SK-N-SH (cell line): ENCODE data around the gene DTNA. TPM values are rescaled to one million over a fixed set of nuclear protein-coding genes. Genes with fewer than 3 reads are reported as not detected.

Experiments
- CTCF ChIA-PET: fragments of 300-600, 350-600 bp; formaldehyde crosslinking; extraction: SDS; loops from one replicate; lab custom pipeline; 2021; lab: Yijun Ruan, JAX
- POLR2A ChIA-PET: fragments of 350-600 bp; sonication (Branson Sonifier 250); formaldehyde crosslinking; extraction: SDS; loops from one replicate; lab custom pipeline; 2020; ENCODE audit warnings: antibody characterized with exemption, inconsistent platforms; lab: Yijun Ruan, JAX
- DNase-seq: peaks from one replicate; pipeline ENCODE4 v3.0.0; 2012
- H2AFZ ChIP-seq: fragments of 200-600 bp; sonication (generic); 2 replicates; pipeline ENCODE4 v1.8.1; 2016; ENCODE audit warnings: antibody characterized with exemption, mild to moderate bottlenecking, low read depth
- H3F3A ChIP-seq: fragments of 200-600 bp; sonication (generic); replicated peaks from 2 replicates; pipeline ENCODE3; 2016; ENCODE audit warnings: antibody characterized with exemption, mild to moderate bottlenecking; ENCODE audit not compliant: insufficient read depth
- H3K27ac ChIP-seq, 2 experiments: fragments of 200-500 bp in 1 of 2; fragments of 200-600 bp in 1 of 2; sonication (Bioruptor generic) in 1 of 2; sonication (generic), shearing (Covaris generic) in 1 of 2; 2 replicates each; pipeline versions ENCODE4 v1.5.1 to v1.6.1; 2014 to 2016; ENCODE audit warnings: low read depth in 2 of 2, inconsistent platforms in 1 of 2, low read length in 1 of 2, mild to moderate bottlenecking in 1 of 2, mixed read lengths in 1 of 2
- H3K27me3 ChIP-seq: fragments of 200-600 bp; sonication (generic), shearing (Covaris generic); 2 replicates; pipeline ENCODE4 v1.6.1; 2016; ENCODE audit warnings: mixed run types; ENCODE audit not compliant: insufficient read depth
- H3K36me3 ChIP-seq, 2 experiments: fragments of 200-500 bp in 1 of 2; fragments of 200-600 bp in 1 of 2; sonication (Bioruptor generic) in 1 of 2; sonication (generic) in 1 of 2; replicated peaks in 1 of 2; 2 replicates each; pipeline versions ENCODE3 to v1.5.1; 2014 to 2016; ENCODE audit warnings: low read length in 1 of 2, mild to moderate bottlenecking in 1 of 2; ENCODE audit not compliant: insufficient read depth in 2 of 2, control insufficient read depth in 1 of 2
- H3K4me1 ChIP-seq, 2 experiments: fragments of 200-500 bp in 1 of 2; fragments of 200-600 bp in 1 of 2; sonication (Bioruptor generic) in 1 of 2; sonication (generic), shearing (Covaris generic) in 1 of 2; 2 replicates each; pipeline versions ENCODE4 v1.5.1 to v1.6.1; 2014 to 2016; ENCODE audit warnings: low read depth in 1 of 2, low read length in 1 of 2, mixed run types in 1 of 2; ENCODE audit not compliant: insufficient read depth in 2 of 2, control insufficient read depth in 1 of 2
- H3K4me2 ChIP-seq: fragments of 200-600 bp; sonication (generic), shearing (Covaris generic); 2 replicates; pipeline ENCODE4 v1.6.1; 2017; ENCODE audit warnings: mixed run types
- H3K4me3 ChIP-seq, 2 experiments: fragments of 200-500 bp in 1 of 2; fragments of 200-600 bp in 1 of 2; sonication (Bioruptor generic) in 1 of 2; sonication (generic), shearing (Covaris generic) in 1 of 2; 2 replicates each; pipeline versions ENCODE4 v1.5.1 to v1.8.1; 2014 to 2016; ENCODE audit warnings: low read depth in 2 of 2, inconsistent platforms in 1 of 2, low read length in 1 of 2, mild to moderate bottlenecking in 1 of 2, mixed read lengths in 1 of 2, moderate library complexity in 1 of 2
- H3K79me2 ChIP-seq: fragments of 200-600 bp; sonication (generic); 2 replicates; pipeline ENCODE4 v1.8.1; 2017; ENCODE audit warnings: mild to moderate bottlenecking; ENCODE audit not compliant: insufficient read depth
- H3K9ac ChIP-seq: fragments of 200-600 bp; sonication (generic); 2 replicates; pipeline ENCODE4 v1.6.1; 2017; ENCODE audit warnings: mixed run types
- H3K9me2 ChIP-seq: fragments of 200-600 bp; sonication (generic); 2 replicates; pipeline ENCODE4 v1.6.1; 2017; ENCODE audit warnings: mixed run types
- H3K9me3 ChIP-seq: fragments of 200-600 bp; sonication (generic); 2 replicates; pipeline ENCODE4 v1.6.1; 2017; ENCODE audit warnings: mixed run types, mild to moderate bottlenecking, moderate library complexity
- H4K20me1 ChIP-seq: fragments of 200-600 bp; sonication (generic); 2 replicates; pipeline ENCODE4 v1.6.1; 2017; ENCODE audit warnings: mild to moderate bottlenecking, mixed run types; ENCODE audit not compliant: insufficient read depth
- EP300 ChIP-seq, 2 experiments: IDR thresholded peaks; 2 replicates each; pipeline versions ENCODE4 v1.4.0 to v1.6.1; 2012; ENCODE audit warnings: borderline replicate concordance in 1 of 2, low read depth in 1 of 2, low read length in 1 of 2
- FOSL2 ChIP-seq: IDR thresholded peaks from 2 replicates; pipeline ENCODE4 v1.4.0; 2012; ENCODE audit warnings: low read depth, mild to moderate bottlenecking, moderate library complexity, borderline replicate concordance
- FOXM1 ChIP-seq: IDR thresholded peaks from 2 replicates; pipeline ENCODE4 v1.4.0; 2012; ENCODE audit warnings: low read depth, mild to moderate bottlenecking
- IRF3 ChIP-seq: fragments of 150-350 bp; IDR thresholded peaks from 2 replicates; pipeline ENCODE4 v1.6.1; 2016; ENCODE audit warnings: mild to moderate bottlenecking, low read depth, low read length
- JUND ChIP-seq: IDR thresholded peaks from 2 replicates; pipeline ENCODE4 v1.4.0; 2012
- MXI1 ChIP-seq: IDR thresholded peaks from 2 replicates; pipeline ENCODE4 v1.6.1; 2012; ENCODE audit warnings: mild to moderate bottlenecking, low read depth, low read length, improper control_type of control experiment
- NFIC ChIP-seq: IDR thresholded peaks from 2 replicates; pipeline ENCODE4 v1.4.0; 2012; ENCODE audit warnings: borderline replicate concordance
- PBX3 ChIP-seq: IDR thresholded peaks from 2 replicates; pipeline ENCODE4; 2012
- RAD21 ChIP-seq: IDR thresholded peaks from 2 replicates; pipeline ENCODE4 v1.6.1; 2012; ENCODE audit warnings: mild to moderate bottlenecking, low read length
- RFX5 ChIP-seq: IDR thresholded peaks from 2 replicates; pipeline ENCODE4 v1.6.1; 2012; ENCODE audit warnings: mild to moderate bottlenecking, improper control_type of control experiment, low read length
- RXRA ChIP-seq: IDR thresholded peaks from 2 replicates; pipeline ENCODE4 v1.4.0; 2012; ENCODE audit warnings: low read depth, mild to moderate bottlenecking, borderline replicate concordance
- SIN3A ChIP-seq: IDR thresholded peaks from 2 replicates; pipeline ENCODE4 v1.6.1; 2012; ENCODE audit warnings: low read depth, mild to moderate bottlenecking, low read length, moderate library complexity, borderline replicate concordance
- SMC3 ChIP-seq: IDR thresholded peaks from 2 replicates; pipeline ENCODE4 v1.6.1; 2012; ENCODE audit warnings: low read depth, low read length, improper control_type of control experiment
- TCF12 ChIP-seq: IDR thresholded peaks from 2 replicates; pipeline ENCODE4 v1.4.0; 2012
- TEAD4 ChIP-seq: IDR thresholded peaks from 2 replicates; pipeline ENCODE4 v1.4.0; 2012; ENCODE audit warnings: mild to moderate bottlenecking, borderline replicate concordance; ENCODE audit not compliant: insufficient read depth
- USF2 ChIP-seq: fragments of 150-350 bp; IDR thresholded peaks from 2 replicates; pipeline ENCODE4 v1.6.1; 2017; ENCODE audit warnings: antibody characterized with exemption, low read length, low read depth, borderline replicate concordance
- WGBS: methylation state at CpG from one replicate; pipeline ENCODE4 v1.1.6; 2017; ENCODE audit warnings: low lambda C conversion rate; 5-methylcytosine and 5-hydroxymethylcytosine counted together
- polyA plus RNA-seq, 3 experiments: library from polyadenylated mRNA; depleted of rRNA; stranded (reverse); fragments of >200 nt; gene quantifications; 2 replicates each; pipeline ENCODE4 v1.2.3, GENCODE V29; 2012
- TF ChIP-seq, protein P1 (sequence below): IDR thresholded peaks from 2 replicates; pipeline ENCODE4 v1.4.0; 2012; ENCODE audit warnings: low read depth, borderline replicate concordance
- TF ChIP-seq, protein P2 (sequence below): IDR thresholded peaks from 2 replicates; pipeline ENCODE4 v1.6.1; 2012; ENCODE audit warnings: mild to moderate bottlenecking, low read depth, low read length, moderate library complexity

Gene DTNA
- polyA plus RNA-seq, 1 of the 3 experiments (the other 2 are of a cell fraction), result 7.9 TPM

DNA sequence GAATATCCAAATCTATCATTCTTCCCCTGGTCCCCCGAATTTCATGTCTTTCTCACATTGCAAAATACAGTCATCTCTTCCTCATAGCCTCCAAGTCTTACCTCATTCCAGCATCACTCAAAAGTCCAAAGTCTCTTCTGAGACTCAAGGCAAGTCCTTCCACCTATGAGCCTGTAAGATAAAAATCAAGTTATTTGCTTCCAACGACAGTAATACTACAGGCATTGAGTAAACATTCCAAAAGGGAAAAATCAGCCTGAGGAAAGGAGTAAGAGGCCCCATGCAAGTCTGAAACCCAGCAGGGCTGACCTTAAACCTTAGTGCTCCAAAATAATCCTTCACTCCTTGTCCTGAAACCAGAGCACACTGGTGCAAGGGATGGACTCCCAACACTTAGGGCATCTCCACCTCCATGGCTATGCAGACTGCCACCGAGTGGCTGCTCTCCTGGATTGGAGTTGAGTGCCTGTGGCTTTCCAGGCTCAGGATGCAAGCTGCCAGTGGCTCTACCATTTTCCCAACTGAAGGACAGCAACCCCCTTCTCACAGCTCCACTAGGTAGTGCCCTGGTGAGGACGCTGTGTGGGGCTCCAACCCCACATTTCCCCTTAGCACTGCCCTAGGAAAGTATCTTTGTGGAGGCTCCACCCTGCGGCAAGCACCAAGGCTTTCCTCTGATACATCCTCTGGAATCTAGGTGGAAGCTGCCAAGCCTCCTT is 16.3 kb downstream of the DTNA start:
- ChIA-PET POLR2A (no interaction called here), CTCF (no interaction called here)
- H3K27me3 ChIP-seq, result no peaks in the 10 kb centered on the region
- H3K27ac ChIP-seq, result no peak overlapping the region
- H3K4me2 ChIP-seq, result no peak overlapping the region
- no peaks in the 10 kb centered on the region for H3K9me3 ChIP-seq
- TF ChIP-seq SMC3, result no peak
- no peak for TF ChIP-seq FOSL2
- TF ChIP-seq FOXM1, result no peak
- TF ChIP-seq NFIC, result no peak
- TF ChIP-seq TEAD4, result no peak
- TF ChIP-seq EP300 (IDR thresholded peaks at IDR 0.05; ENCODE audit: borderline replicate concordance in 1 of 2, low read depth in 1 of 2, low read length in 1 of 2), result no peak
- TF ChIP-seq RFX5, result no peak
- TF ChIP-seq IRF3, result no peak
- TF ChIP-seq MXI1, result no peak
- no peak for TF ChIP-seq TCF12
- TF ChIP-seq, protein P1, sequence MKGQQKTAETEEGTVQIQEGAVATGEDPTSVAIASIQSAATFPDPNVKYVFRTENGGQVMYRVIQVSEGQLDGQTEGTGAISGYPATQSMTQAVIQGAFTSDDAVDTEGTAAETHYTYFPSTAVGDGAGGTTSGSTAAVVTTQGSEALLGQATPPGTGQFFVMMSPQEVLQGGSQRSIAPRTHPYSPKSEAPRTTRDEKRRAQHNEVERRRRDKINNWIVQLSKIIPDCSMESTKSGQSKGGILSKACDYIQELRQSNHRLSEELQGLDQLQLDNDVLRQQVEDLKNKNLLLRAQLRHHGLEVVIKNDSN, result no peak
- TF ChIP-seq RAD21, result no peak
- TF ChIP-seq USF2, result no peak
- TF ChIP-seq SIN3A, result no peak
- TF ChIP-seq JUND, result no peak
- TF ChIP-seq, protein P2, sequence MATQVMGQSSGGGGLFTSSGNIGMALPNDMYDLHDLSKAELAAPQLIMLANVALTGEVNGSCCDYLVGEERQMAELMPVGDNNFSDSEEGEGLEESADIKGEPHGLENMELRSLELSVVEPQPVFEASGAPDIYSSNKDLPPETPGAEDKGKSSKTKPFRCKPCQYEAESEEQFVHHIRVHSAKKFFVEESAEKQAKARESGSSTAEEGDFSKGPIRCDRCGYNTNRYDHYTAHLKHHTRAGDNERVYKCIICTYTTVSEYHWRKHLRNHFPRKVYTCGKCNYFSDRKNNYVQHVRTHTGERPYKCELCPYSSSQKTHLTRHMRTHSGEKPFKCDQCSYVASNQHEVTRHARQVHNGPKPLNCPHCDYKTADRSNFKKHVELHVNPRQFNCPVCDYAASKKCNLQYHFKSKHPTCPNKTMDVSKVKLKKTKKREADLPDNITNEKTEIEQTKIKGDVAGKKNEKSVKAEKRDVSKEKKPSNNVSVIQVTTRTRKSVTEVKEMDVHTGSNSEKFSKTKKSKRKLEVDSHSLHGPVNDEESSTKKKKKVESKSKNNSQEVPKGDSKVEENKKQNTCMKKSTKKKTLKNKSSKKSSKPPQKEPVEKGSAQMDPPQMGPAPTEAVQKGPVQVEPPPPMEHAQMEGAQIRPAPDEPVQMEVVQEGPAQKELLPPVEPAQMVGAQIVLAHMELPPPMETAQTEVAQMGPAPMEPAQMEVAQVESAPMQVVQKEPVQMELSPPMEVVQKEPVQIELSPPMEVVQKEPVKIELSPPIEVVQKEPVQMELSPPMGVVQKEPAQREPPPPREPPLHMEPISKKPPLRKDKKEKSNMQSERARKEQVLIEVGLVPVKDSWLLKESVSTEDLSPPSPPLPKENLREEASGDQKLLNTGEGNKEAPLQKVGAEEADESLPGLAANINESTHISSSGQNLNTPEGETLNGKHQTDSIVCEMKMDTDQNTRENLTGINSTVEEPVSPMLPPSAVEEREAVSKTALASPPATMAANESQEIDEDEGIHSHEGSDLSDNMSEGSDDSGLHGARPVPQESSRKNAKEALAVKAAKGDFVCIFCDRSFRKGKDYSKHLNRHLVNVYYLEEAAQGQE, result no peak
- TF ChIP-seq RXRA, result no peak
- no peak for TF ChIP-seq PBX3
- H2AFZ ChIP-seq, result no peak overlapping the region
- no peaks in the 10 kb centered on the region for H3K79me2 ChIP-seq
- H3K9me2 ChIP-seq, result no peaks in the 10 kb centered on the region
- no peaks in the 10 kb centered on the region for H3K36me3 ChIP-seq
- 21% methylated on average over 2 of the region's 5 CpGs for WGBS
- H3K9ac ChIP-seq, result no peak overlapping the region
- no peaks in the 10 kb centered on the region for H3K4me1 ChIP-seq
- H4K20me1 ChIP-seq, result no peaks in the 10 kb centered on the region
- no peak for DNase-seq
- H3K4me3 ChIP-seq, result no peak overlapping the region
- H3F3A ChIP-seq, result no peaks in the 10 kb centered on the region
